Stimulated activated naive CD8-positive, alpha-beta T cell treated with anti-CD3 and anti-CD28 coated beads, Interleukin-15, amount 100 ng/mL, for 72 hours (primary cell): ENCODE measurements around the gene DDR1.

Source experiments
- ATAC-seq: fragments of 150-1000 bp; cut with Tn5 transposase; 2 replicates; pipeline ENCODE4 v1.10.0; 2021; ENCODE audit warnings: mild to moderate bottlenecking, moderate library complexity
- DNase-seq, 2 donors: peaks; one replicate each; pipeline ENCODE4 v3.0.0; 2021 to 2022
- H3K27ac Mint-ChIP-seq, 2 donors: one replicate each; pipeline ENCODE4 v1.8.0; 2022; ENCODE audit warnings: mild to moderate bottlenecking in 2 of 2, mixed read lengths in 2 of 2, moderate library complexity in 2 of 2
- H3K27me3 Mint-ChIP-seq: one replicate; pipeline ENCODE4 v1.8.0; 2022; ENCODE audit warnings: mixed read lengths
- H3K4me1 Mint-ChIP-seq: one replicate; pipeline ENCODE4 v1.8.0; 2022; ENCODE audit warnings: mild to moderate bottlenecking, mixed read lengths
- H3K4me3 Mint-ChIP-seq, 2 donors: one replicate each; pipeline ENCODE4 v1.8.0; 2022; ENCODE audit warnings: mild to moderate bottlenecking in 2 of 2, mixed read lengths in 2 of 2, moderate library complexity in 1 of 2
- H3K9me3 Mint-ChIP-seq, 2 donors: one replicate each; pipeline ENCODE4 v1.8.0; 2022; ENCODE audit warnings: mixed read lengths in 2 of 2

DDR1 gene

GRCh38 chr6:30883685-30884520, at the start of gene DDR1:
TSS of gene DDR1 (plus strand) at chr6:30884519. CDS start at chr6:30888730, 4,211 bp downstream.
- H3K4me3 Mint-ChIP-seq: peak within 1 kb of the TSS; percentile 79 to 82
- no peaks in the 10 kb centered on the region for H3K9me3 Mint-ChIP-seq
- ATAC-seq: peak; percentile 73
- peak; percentile 15 to 37 for DNase-seq
- peak within 1 kb of the TSS; percentile 63 to 75 for H3K27ac Mint-ChIP-seq
- H3K4me1 Mint-ChIP-seq: peaks cover 39% of the 10 kb centered on the region
- H3K27me3 Mint-ChIP-seq: no peaks in the 10 kb centered on the region

DNA sequence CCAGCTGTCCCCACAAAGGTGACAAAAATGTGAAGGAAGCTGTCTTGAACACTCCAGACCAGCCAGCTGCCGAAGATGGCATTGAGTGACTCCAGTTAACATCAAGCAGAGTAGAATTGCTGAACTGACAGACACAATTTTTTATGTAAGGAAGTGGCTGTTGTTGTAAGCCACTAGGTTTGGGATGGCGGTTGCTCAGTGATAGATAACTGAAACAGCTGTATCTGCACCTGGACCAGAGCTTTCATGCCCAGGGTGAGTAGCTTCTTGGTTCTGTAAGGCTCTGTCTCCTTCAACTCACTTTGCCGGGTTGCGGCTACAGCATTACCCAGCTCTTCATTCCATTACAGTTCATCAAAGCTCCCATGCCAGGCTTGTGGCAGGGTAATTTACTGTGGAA, 49.7 kb upstream of the DDR1 start:
- Mint-ChIP-seq H3K9me3 (no peaks in the 10 kb centered on the region), H3K27me3 (no peaks in the 10 kb centered on the region), H3K4me1 (peaks cover 43% of the 10 kb centered on the region), H3K27ac (peak overlapping the region in 1 of 2 donors; percentile 42), H3K4me3 (no peak overlapping the region)
- DNase-seq (no peak), ATAC-seq (no peak)

- Mint-ChIP-seq H3K4me3 (no peak overlapping the region), H3K9me3 (no peaks in the 10 kb centered on the region), H3K27me3 (no peaks in the 10 kb centered on the region), H3K4me1 (peaks cover 33% of the 10 kb centered on the region), H3K27ac (no peak overlapping the region)
- no peak for ATAC-seq
- DNase-seq: no peak
Observed at GRCh38 chr6:30835576-30835975, 48.7 kb upstream of the DDR1 start.

GRCh38 chr6:30836431-30836866, 47.9 kb upstream of the DDR1 start:
- H3K27ac Mint-ChIP-seq: no peak overlapping the region

GRCh38 chr6:30836957-30837356, 47.4 kb upstream of the DDR1 start:
- ATAC-seq (no peak), DNase-seq (no peak)
- Mint-ChIP-seq H3K4me1 (peaks cover 25% of the 10 kb centered on the region), H3K9me3 (no peaks in the 10 kb centered on the region), H3K4me3 (no peak overlapping the region), H3K27me3 (no peaks in the 10 kb centered on the region), H3K27ac (no peak overlapping the region)

More at GRCh38 chr6:30836431-30836866, 47.9 kb upstream of the DDR1 start:
- no peak for ATAC-seq
- H3K4me1 Mint-ChIP-seq: peaks cover 25% of the 10 kb centered on the region
- H3K27me3 Mint-ChIP-seq: no peaks in the 10 kb centered on the region
- DNase-seq: no peak
- no peaks in the 10 kb centered on the region for H3K9me3 Mint-ChIP-seq
- H3K4me3 Mint-ChIP-seq: no peak overlapping the region

DNA sequence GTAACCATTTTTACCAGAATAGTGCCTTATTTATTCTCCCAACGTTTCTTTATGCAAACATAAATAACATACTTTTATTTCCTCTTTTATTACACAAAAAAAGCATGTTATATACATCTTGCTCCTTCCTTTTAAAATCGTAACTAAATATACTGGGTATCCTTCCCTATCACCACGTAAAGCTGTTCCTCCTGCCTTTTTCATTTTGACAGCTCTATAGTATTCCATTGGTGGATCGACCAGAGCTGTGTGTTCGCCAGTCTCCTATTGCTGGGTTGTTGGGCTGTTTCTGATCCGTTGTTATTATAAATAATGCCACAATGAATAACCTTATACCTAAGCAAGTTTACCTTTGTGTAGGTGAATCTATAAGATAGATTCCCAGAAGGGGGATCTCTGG, 46.9 kb upstream of the DDR1 start:
- Mint-ChIP-seq H3K4me3 (no peak overlapping the region), H3K27ac (no peak overlapping the region), H3K9me3 (no peaks in the 10 kb centered on the region), H3K4me1 (peaks cover 27% of the 10 kb centered on the region), H3K27me3 (no peaks in the 10 kb centered on the region)
- DNase-seq (no peak), ATAC-seq (no peak)

DNA sequence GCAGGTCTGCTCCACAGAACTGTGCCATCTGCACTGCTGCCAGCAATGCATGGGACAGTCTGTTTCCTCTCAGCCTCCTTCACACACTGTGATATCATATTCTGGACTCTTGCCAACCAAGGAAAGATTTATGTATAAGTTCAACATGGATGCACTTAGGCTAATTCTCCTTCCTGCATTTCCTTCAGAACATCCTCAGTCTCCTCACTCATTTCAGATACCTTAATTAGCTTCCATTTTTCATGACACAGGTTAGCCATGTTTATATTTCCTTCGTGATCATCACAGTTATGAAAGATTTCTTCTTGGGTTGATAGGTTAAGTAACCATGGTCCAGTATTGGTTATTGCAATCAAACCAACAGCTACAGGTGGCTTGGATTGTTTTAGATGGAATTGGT, 46.4 kb upstream of the DDR1 start:
- H3K4me1 Mint-ChIP-seq: peaks cover 30% of the 10 kb centered on the region
- no peaks in the 10 kb centered on the region for H3K27me3 Mint-ChIP-seq
- no peak overlapping the region for H3K27ac Mint-ChIP-seq
- DNase-seq (no peak), ATAC-seq (no peak)
- H3K4me3 Mint-ChIP-seq: no peak overlapping the region
- H3K9me3 Mint-ChIP-seq: no peaks in the 10 kb centered on the region

- H3K27ac Mint-ChIP-seq: no peak overlapping the region
- H3K4me1 Mint-ChIP-seq: peaks cover 37% of the 10 kb centered on the region
- H3K27me3 Mint-ChIP-seq: no peaks in the 10 kb centered on the region
- no peak overlapping the region for H3K4me3 Mint-ChIP-seq
- H3K9me3 Mint-ChIP-seq: no peaks in the 10 kb centered on the region
- DNase-seq: no peak
- ATAC-seq: no peak
Observed at GRCh38 chr6:30839671-30840070, 44.6 kb upstream of the DDR1 start.

GRCh38 chr6:30840084-30840934, 44.0 kb upstream of the DDR1 start:
- no peak overlapping the region for H3K4me3 Mint-ChIP-seq
- peaks cover 37% of the 10 kb centered on the region for H3K4me1 Mint-ChIP-seq
- no peak for ATAC-seq
- no peaks in the 10 kb centered on the region for H3K9me3 Mint-ChIP-seq
- H3K27me3 Mint-ChIP-seq: no peaks in the 10 kb centered on the region
- no peak for DNase-seq
- H3K27ac Mint-ChIP-seq: no peak overlapping the region

DNA sequence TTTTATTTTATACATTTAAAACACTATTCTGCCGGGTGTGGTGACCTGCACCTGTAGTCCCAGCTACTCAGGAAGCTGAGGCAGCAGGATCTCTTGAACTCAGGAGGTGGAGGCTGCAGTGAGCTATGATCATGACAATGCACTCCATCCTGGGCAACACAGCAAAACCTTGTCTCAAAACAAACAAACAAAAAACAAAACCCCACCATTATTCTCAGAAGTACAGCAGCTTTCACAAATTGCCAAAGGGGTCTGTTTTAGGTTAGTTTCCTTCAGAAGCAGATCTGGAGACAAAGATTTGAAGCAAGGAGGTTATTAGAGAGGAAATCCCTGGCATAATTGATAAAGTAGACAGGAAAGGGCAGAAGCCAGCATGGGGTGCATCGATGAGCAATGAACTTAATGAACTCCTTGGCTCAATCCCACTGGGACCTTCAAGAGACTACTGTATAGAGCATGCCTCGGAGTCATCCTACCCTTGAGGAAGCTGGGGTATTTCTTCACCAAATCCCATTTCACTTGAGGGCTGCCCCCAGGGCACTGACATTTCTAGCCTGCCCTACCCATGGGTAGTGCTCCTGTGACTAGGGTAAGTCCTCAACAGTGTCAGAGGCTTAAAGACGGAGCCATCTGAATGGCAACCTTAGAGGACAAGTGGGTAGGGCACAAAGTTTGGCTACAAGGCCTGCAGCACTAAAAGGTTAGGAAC, 43.2 kb upstream of the DDR1 start:
- H3K4me3 Mint-ChIP-seq: no peak overlapping the region
- H3K9me3 Mint-ChIP-seq: no peaks in the 10 kb centered on the region
- ATAC-seq (no peak), DNase-seq (no peak)
- H3K4me1 Mint-ChIP-seq: peaks cover 36% of the 10 kb centered on the region
- H3K27ac Mint-ChIP-seq: no peak overlapping the region
- no peaks in the 10 kb centered on the region for H3K27me3 Mint-ChIP-seq

DNA sequence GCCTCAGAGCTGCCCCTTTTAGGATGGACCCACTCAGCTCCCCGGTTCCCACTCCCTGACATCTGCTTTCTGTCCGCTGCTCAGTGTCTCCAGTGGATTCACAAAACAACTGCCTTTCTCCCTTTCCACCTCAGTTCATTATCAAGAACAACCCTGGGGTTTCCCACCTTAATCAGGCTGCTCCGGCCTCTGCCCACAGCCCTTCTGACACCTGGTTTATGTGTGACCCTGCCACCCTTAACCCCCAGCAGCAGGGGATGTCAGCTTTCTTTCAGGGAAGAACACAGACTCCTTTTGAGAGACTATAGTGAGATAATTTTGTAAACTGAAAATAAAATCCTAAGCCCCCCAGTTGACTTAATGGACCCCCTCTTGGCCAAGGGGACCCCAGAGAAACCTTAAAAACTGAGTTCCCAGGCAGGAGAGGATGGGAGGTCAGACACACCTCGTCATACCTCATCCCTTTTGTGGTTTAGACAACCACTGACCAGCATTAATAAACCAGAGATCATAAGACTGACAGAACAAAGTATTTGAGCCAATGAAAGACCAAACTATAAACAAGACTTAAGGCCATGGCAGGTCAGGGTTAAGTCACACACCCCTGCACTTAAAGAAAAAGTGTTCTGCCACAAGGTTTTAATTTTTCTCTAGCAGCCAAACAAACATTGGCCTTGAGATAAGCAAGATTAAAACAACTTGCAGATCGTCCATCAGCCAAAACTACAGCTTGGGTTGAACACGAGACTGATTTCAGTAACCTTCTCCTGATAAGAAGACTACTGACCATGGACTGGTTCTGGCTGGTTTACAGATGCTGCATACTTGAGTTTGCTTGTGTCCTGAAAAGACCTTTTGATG, 42.4 kb upstream of the DDR1 start:
- Mint-ChIP-seq H3K27ac (peak overlapping the region in 1 of 2 donors; percentile 9), H3K4me1 (peaks cover 36% of the 10 kb centered on the region), H3K4me3 (no peak overlapping the region), H3K9me3 (no peaks in the 10 kb centered on the region), H3K27me3 (no peaks in the 10 kb centered on the region)
- no peak for ATAC-seq
- no peak for DNase-seq

DNA sequence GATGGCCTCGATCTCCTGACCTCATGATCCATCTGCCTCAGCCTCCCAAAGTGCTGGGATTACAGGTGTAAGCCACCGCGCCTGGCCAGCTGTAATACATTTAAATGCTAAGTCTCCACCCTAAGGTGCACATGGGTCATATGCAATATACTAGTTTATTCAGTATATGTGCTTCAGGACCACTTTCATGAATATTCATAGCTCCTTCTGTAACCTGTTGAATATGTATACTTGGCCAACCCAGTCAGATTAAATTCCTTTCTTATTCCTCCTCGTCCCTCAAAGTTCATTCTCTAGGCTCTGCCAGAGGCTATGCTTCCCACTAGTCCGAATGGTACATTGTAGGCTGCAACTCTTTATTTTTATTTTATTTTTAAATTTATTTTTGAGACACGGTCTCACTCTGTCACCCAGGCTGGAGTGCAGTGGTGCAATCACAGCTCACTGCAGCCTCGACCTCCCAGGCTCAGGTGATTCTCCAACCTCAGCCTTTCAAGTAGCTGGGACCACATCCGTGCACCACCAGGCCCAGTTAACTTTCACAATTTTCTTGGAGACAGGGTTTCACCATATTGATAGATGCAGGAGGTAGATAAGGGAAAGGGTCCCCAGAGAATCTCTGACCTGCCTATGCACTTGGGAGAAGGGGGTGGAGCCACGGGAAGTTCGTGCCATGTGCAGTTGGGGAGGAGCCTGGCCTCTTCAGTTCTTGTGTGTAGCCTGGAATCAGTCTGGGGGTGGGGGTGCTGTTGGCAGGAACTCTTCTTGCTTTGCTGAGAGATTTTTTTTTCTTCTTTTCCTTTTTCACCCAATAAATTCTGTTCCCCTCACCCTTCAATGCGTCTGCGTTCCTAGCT, 41.3 kb upstream of the DDR1 start:
- ATAC-seq: no peak
- H3K9me3 Mint-ChIP-seq: no peaks in the 10 kb centered on the region
- no peaks in the 10 kb centered on the region for H3K27me3 Mint-ChIP-seq
- peaks cover 36% of the 10 kb centered on the region for H3K4me1 Mint-ChIP-seq
- peak overlapping the region in 1 of 2 donors; percentile 30 for H3K4me3 Mint-ChIP-seq
- peak overlapping the region in 1 of 2 donors; percentile 37 for H3K27ac Mint-ChIP-seq
- DNase-seq: no peak

DNA sequence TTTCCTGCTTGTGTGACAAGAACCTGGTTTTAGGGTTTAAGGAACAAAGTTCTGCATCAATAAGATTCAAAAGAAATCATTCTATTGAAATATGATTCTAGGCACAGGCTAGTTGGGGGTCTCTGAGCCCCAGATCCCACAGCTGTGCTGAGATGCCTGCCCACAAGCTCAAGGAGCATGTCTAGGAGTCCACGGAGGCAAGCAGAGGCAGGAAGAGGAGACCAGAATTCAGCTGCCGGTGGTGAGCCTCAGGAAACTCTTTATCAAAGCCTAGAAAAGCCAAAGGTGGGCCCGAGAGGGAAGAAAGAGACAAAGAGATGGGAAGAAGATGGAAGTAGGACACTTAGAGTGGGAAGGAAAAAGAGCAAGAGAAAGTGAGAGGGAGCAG, 40.7 kb upstream of the DDR1 start:
- H3K9me3 Mint-ChIP-seq: no peaks in the 10 kb centered on the region
- H3K27ac Mint-ChIP-seq: peak overlapping the region; percentile 2 to 61
- H3K27me3 Mint-ChIP-seq: no peaks in the 10 kb centered on the region
- H3K4me3 Mint-ChIP-seq: peak overlapping the region in 1 of 2 donors; percentile 30
- no peak for DNase-seq
- peaks cover 36% of the 10 kb centered on the region for H3K4me1 Mint-ChIP-seq
- no peak for ATAC-seq

- Mint-ChIP-seq H3K27me3 (no peaks in the 10 kb centered on the region), H3K4me3 (no peak overlapping the region), H3K4me1 (peaks cover 36% of the 10 kb centered on the region), H3K27ac (peak overlapping the region in 1 of 2 donors; percentile 6), H3K9me3 (no peaks in the 10 kb centered on the region)
- DNase-seq (no peak), ATAC-seq (no peak)
Observed at GRCh38 chr6:30844118-30844535, 40.2 kb upstream of the DDR1 start.
